CD4-positive, alpha-beta memory T cell (primary cell): ENCODE data around the gene GUCY2D. TPM values are rescaled to one million over a fixed set of nuclear protein-coding genes. Genes with fewer than 3 reads are reported as not detected.

Source experiments
- CTCF ChIA-PET: fragments of 350-600 bp; sonication (Branson Sonifier 250); formaldehyde crosslinking; loops from one replicate; lab custom pipeline; 2021; ENCODE audit warnings: inconsistent platforms; ENCODE audit not compliant: partially characterized antibody; lab: Charles Lee
- POLR2A ChIA-PET: fragments of 350-600 bp; sonication (Branson Sonifier 250); formaldehyde crosslinking; loops from one replicate; lab custom pipeline; 2021; ENCODE audit not compliant: partially characterized antibody; lab: Charles Lee
- DNase-seq, 5 donors: peaks; one replicate each; pipeline versions ENCODE4 v3.0.0 to v3.0.0-alpha.2; 2020 to 2022; ENCODE audit warnings: mixed read lengths in 1 of 5
- H3K27ac ChIP-seq: one replicate; pipeline ENCODE4 v1.7.0; 2013; ENCODE audit warnings: low read depth, low read length
- H3K27me3 ChIP-seq: 2 replicates; pipeline ENCODE4 v1.7.0; 2013; ENCODE audit warnings: mild to moderate bottlenecking, low read length, moderate library complexity; ENCODE audit not compliant: insufficient read depth
- H3K36me3 ChIP-seq: 2 replicates; pipeline ENCODE4 v1.7.0; 2013; ENCODE audit warnings: mild to moderate bottlenecking, low read length, moderate library complexity; ENCODE audit not compliant: insufficient read depth
- H3K4me1 ChIP-seq: 2 replicates; pipeline ENCODE4 v1.7.0; 2013; ENCODE audit warnings: mild to moderate bottlenecking, low read length, moderate library complexity; ENCODE audit not compliant: insufficient read depth
- H3K4me3 ChIP-seq, 2 donors: one replicate each; pipeline ENCODE4 v1.7.0; 2013; ENCODE audit warnings: low read length in 2 of 2, mild to moderate bottlenecking in 1 of 2
- H3K9me3 ChIP-seq, 2 donors: one replicate each; pipeline ENCODE4 v1.7.0; 2013; ENCODE audit warnings: low read length in 2 of 2, control low read depth in 1 of 2; ENCODE audit not compliant: control insufficient read depth in 1 of 2
- H3K27ac Mint-ChIP-seq, 7 donors: one replicate each; pipeline ENCODE4 v1.8.0; 2020 to 2021; ENCODE audit warnings: mixed read lengths in 7 of 7, mild to moderate bottlenecking in 6 of 7, inconsistent platforms in 3 of 7, moderate library complexity in 3 of 7
- H3K27me3 Mint-ChIP-seq, 2 donors: one replicate each; pipeline ENCODE4 v1.8.0; 2020 to 2021; ENCODE audit warnings: mixed read lengths in 2 of 2
- H3K36me3 Mint-ChIP-seq, 2 donors: one replicate each; pipeline ENCODE4 v1.8.0; 2020 to 2021; ENCODE audit warnings: mixed read lengths in 2 of 2, inconsistent platforms in 1 of 2, mild to moderate bottlenecking in 1 of 2
- H3K4me1 Mint-ChIP-seq, 4 donors: one replicate each; pipeline ENCODE4 v1.8.0; 2020 to 2021; ENCODE audit warnings: mixed read lengths in 4 of 4, mild to moderate bottlenecking in 1 of 4
- H3K4me3 Mint-ChIP-seq, 8 donors: one replicate each; pipeline ENCODE4 v1.8.0; 2020 to 2021; ENCODE audit warnings: mixed read lengths in 8 of 8, mild to moderate bottlenecking in 7 of 8, moderate library complexity in 6 of 8, inconsistent platforms in 3 of 8
- H3K9me3 Mint-ChIP-seq, 8 donors: one replicate each; pipeline ENCODE4 v1.8.0; 2020 to 2021; ENCODE audit warnings: mixed read lengths in 8 of 8, mild to moderate bottlenecking in 5 of 8, inconsistent platforms in 3 of 8, moderate library complexity in 1 of 8
- intact Hi-C: fragments of 100-400 bp; cut with micrococcal nuclease; formaldehyde crosslinking; loops from one replicate; pipeline ENCODE4 v1.15.1; 2023
- polyA plus RNA-seq, 2 donors: library from polyadenylated mRNA; unstranded; fragments of 300-500 nt; fragmentation: Illumina TruSeq; gene quantifications; one replicate each; pipeline ENCODE4 v1.2.3, GENCODE V29; 2021
- total RNA-seq, 2 experiments: library from RNA; stranded (reverse); gene quantifications; one replicate each; pipeline ENCODE4 v1.2.3, GENCODE V29; 2021

Gene GUCY2D
- total and polyA plus RNA-seq, 4 experiments from 2014 or later = 0.18 TPM; not detected in 2

- Mint-ChIP-seq H3K27ac (no peak overlapping the region), H3K4me3 (no peak overlapping the region), H3K4me1 (no peaks in the 10 kb centered on the region), H3K36me3 (no peaks in the 10 kb centered on the region), H3K9me3 (peaks cover 0 to 4% (median under 1%) of the 10 kb centered on the region in 8 donors), H3K27me3 (peaks cover 19 to 24% of the 10 kb centered on the region in 2 donors)
- Histone ChIP-seq H3K4me1 (no peaks in the 10 kb centered on the region), H3K36me3 (no peaks in the 10 kb centered on the region), H3K9me3 (no peaks in the 10 kb centered on the region), H3K4me3 (no peak overlapping the region), H3K27me3 (no peaks in the 10 kb centered on the region), H3K27ac (no peak overlapping the region)
- intact Hi-C loops = no loop called here
- no peak for DNase-seq
- POLR2A ChIA-PET = no interaction called here
- CTCF ChIA-PET = interaction anchor here (5.5 to 11.7 kb wide), 2 partner anchors 8 to 117 kb away, joined by 25 to 311 read pairs; no protein-coding TSS in a partner anchor
These were observed 20.2 kb upstream of the GUCY2D start for GRCh38 chr17:7982173-7982572.

- Mint-ChIP-seq H3K4me3 (no peak overlapping the region), H3K4me1 (no peaks in the 10 kb centered on the region), H3K27ac (no peak overlapping the region), H3K27me3 (peaks cover 18 to 23% of the 10 kb centered on the region in 2 donors), H3K36me3 (no peaks in the 10 kb centered on the region), H3K9me3 (peaks cover 0 to 2% (median under 1%) of the 10 kb centered on the region in 8 donors)
- POLR2A ChIA-PET = interaction anchor here (1.2 kb wide), 1 partner anchor 50 kb away, joined by 3 read pairs; the partner anchor contains the start of genes CNTROB and TRAPPC1
- Histone ChIP-seq H3K36me3 (no peaks in the 10 kb centered on the region), H3K27ac (no peak overlapping the region), H3K4me1 (no peaks in the 10 kb centered on the region), H3K9me3 (no peaks in the 10 kb centered on the region), H3K27me3 (no peaks in the 10 kb centered on the region), H3K4me3 (no peak overlapping the region)
- CTCF ChIA-PET = interaction anchor here (0.8 to 11.7 kb wide), 4 partner anchors 10 to 164 kb away, joined by 3 to 311 read pairs (median 4); no protein-coding TSS in a partner anchor
- intact Hi-C loops = no loop called here
- no peak for DNase-seq
These were observed 19.7 kb upstream of the GUCY2D start for GRCh38 chr17:7982666-7983065.

- Mint-ChIP-seq H3K9me3 (peaks cover 0 to 3% (median 0%) of the 10 kb centered on the region in 8 donors), H3K27ac (no peak overlapping the region), H3K27me3 (peaks cover 15 to 20% of the 10 kb centered on the region in 2 donors), H3K4me1 (peaks cover 6 to 11% (median 8%) of the 10 kb centered on the region in 4 donors), H3K4me3 (no peak overlapping the region), H3K36me3 (no peaks in the 10 kb centered on the region)
- H3K4me3 ChIP-seq = no peak overlapping the region
- intact Hi-C loops = loop anchor here (5.0 kb wide), 1 partner anchor 53 kb away; the partner anchor contains the start of genes CNTROB and TRAPPC1
- H3K36me3 ChIP-seq = no peaks in the 10 kb centered on the region
- ChIA-PET CTCF (interaction anchor here (1.1 to 11.7 kb wide), 4 partner anchors 52 to 242 kb away, joined by 3 to 311 read pairs (median 151); partner anchors contain the start of genes CNTROB, KCNAB3, RNF227 and TRAPPC1), POLR2A (no interaction called here)
- peaks cover 5% of the 10 kb centered on the region for H3K4me1 ChIP-seq
- no peaks in the 10 kb centered on the region for H3K9me3 ChIP-seq
- H3K27ac ChIP-seq = no peak overlapping the region
- no peaks in the 10 kb centered on the region for H3K27me3 ChIP-seq
- no peak for DNase-seq
These were observed 17.5 kb upstream of the GUCY2D start for GRCh38 chr17:7984904-7985303.

- no peak for DNase-seq
- Histone ChIP-seq H3K4me1 (peaks cover 16% of the 10 kb centered on the region), H3K9me3 (no peaks in the 10 kb centered on the region), H3K36me3 (no peaks in the 10 kb centered on the region), H3K27ac (no peak overlapping the region), H3K27me3 (no peaks in the 10 kb centered on the region), H3K4me3 (no peak overlapping the region)
- Mint-ChIP-seq H3K9me3 (peaks cover 0 to 3% (median 0%) of the 10 kb centered on the region in 8 donors), H3K36me3 (no peaks in the 10 kb centered on the region), H3K4me3 (no peak overlapping the region), H3K27ac (no peak overlapping the region), H3K27me3 (peaks cover 8 to 18% of the 10 kb centered on the region in 2 donors), H3K4me1 (peaks cover 9 to 28% (median 17%) of the 10 kb centered on the region in 4 donors)
- intact Hi-C loops = loop anchor here (5.0 kb wide), 1 partner anchor 55 kb away; the partner anchor contains the start of genes CNTROB and TRAPPC1
- ChIA-PET CTCF (interaction anchor here (0.6 to 11.7 kb wide), 14 partner anchors 46 to 258 kb away, joined by 3 to 311 read pairs (median 5); partner anchors contain the start of genes CHD3, CNTROB, CYB5D1 and KCNAB3), POLR2A (interaction anchor here (4.5 kb wide), 1 partner anchor 73 kb away, joined by 87 read pairs; the partner anchor contains the start of gene RNF227)
These were observed 15.1 kb upstream of the GUCY2D start for GRCh38 chr17:7987112-7987893.

GRCh38 chr17:7988750-7989178 is 13.7 kb upstream of the GUCY2D start:
- H3K27ac Mint-ChIP-seq = peak overlapping the region; percentile 63 to 91 (median 84)
- no peaks in the 10 kb centered on the region for H3K27me3 ChIP-seq
- peak overlapping the region in 7 of 8 donors; percentile 70 to 88 (median 82) for H3K4me3 Mint-ChIP-seq

GRCh38 chr17:7989781-7990655 is 12.4 kb upstream of the GUCY2D start:
- ChIA-PET POLR2A (interaction anchor here (0.5 to 4.5 kb wide), 23 partner anchors 12 to 157 kb away, joined by 3 to 87 read pairs (median 4); partner anchors contain the start of genes CHD3, CNTROB, CYB5D1 and GUCY2D), CTCF (interaction anchor here (0.6 to 11.7 kb wide), 45 partner anchors 9 to 247 kb away, joined by 3 to 311 read pairs (median 5); partner anchors contain the start of genes CHD3, CNTROB, CYB5D1 and GUCY2D)
- peaks cover 12 to 33% (median 19%) of the 10 kb centered on the region in 4 donors for H3K4me1 Mint-ChIP-seq
- peak overlapping the region; percentile 76 to 90 (median 84) for H3K4me3 Mint-ChIP-seq
- no peaks in the 10 kb centered on the region for H3K9me3 ChIP-seq
- H3K4me1 ChIP-seq = peaks cover 16% of the 10 kb centered on the region
- peak; percentile 85 to 94 (median 88) for DNase-seq
- no peaks in the 10 kb centered on the region for H3K27me3 ChIP-seq
- H3K36me3 Mint-ChIP-seq = no peaks in the 10 kb centered on the region
- peak overlapping the region in 1 of 2 donors; percentile 58 for H3K4me3 ChIP-seq
- no peaks in the 10 kb centered on the region for H3K36me3 ChIP-seq
- intact Hi-C loops = loop anchor here (1.0 to 5.0 kb wide), 5 partner anchors 51 to 247 kb away; partner anchors contain the start of genes CNTROB and TRAPPC1
- H3K9me3 Mint-ChIP-seq = peaks cover 0 to 3% (median 0%) of the 10 kb centered on the region in 8 donors
- H3K27me3 Mint-ChIP-seq = peaks cover 0 to 1% of the 10 kb centered on the region in 2 donors
- H3K27ac ChIP-seq = peak overlapping the region; percentile 35
- H3K27ac Mint-ChIP-seq = peak overlapping the region; percentile 63 to 92 (median 87)

More at GRCh38 chr17:7988750-7989178, 13.7 kb upstream of the GUCY2D start:
- intact Hi-C loops = loop anchor here (1.0 to 5.0 kb wide), 4 partner anchors 56 to 166 kb away; partner anchors contain the start of genes CNTROB and TRAPPC1
- H3K36me3 ChIP-seq = no peaks in the 10 kb centered on the region
- no peak overlapping the region for H3K27ac ChIP-seq
- H3K9me3 Mint-ChIP-seq = peaks cover 0 to 3% (median 0%) of the 10 kb centered on the region in 8 donors
- CTCF ChIA-PET = interaction anchor here (1.0 to 11.7 kb wide), 19 partner anchors 16 to 168 kb away, joined by 3 to 311 read pairs (median 8); partner anchors contain the start of genes CHD3, CNTROB, CYB5D1 and KCNAB3
- peaks cover 0 to 7% of the 10 kb centered on the region in 2 donors for H3K27me3 Mint-ChIP-seq
- POLR2A ChIA-PET = interaction anchor here (0.7 to 4.5 kb wide), 8 partner anchors 53 to 302 kb away, joined by 3 to 87 read pairs (median 20); partner anchors contain the start of genes CNTROB, CYB5D1, NAA38 and RNF227
- H3K4me3 ChIP-seq = no peak overlapping the region
- H3K4me1 Mint-ChIP-seq = peaks cover 12 to 33% (median 19%) of the 10 kb centered on the region in 4 donors
- no peaks in the 10 kb centered on the region for H3K9me3 ChIP-seq
- DNase-seq = peak; percentile 68 to 82 (median 80)
- no peaks in the 10 kb centered on the region for H3K36me3 Mint-ChIP-seq
- H3K4me1 ChIP-seq = peaks cover 16% of the 10 kb centered on the region
